Transverse colon (tissue), 4 donors: ENCODE data around the gene UBAC2. TPM values are rescaled to one million over a fixed set of nuclear protein-coding genes. Genes with fewer than 3 reads are reported as not detected.
A peak's percentile ranks its signal among the peaks of the same experiment; 100 is the strongest.

Experiments
- DNase-seq: peaks from one replicate; pipeline ENCODE4 v3.0.0-alpha.2; 2019
- H3K27ac ChIP-seq, 4 donors: fragments of 200-600 bp; sonication (generic); 2 replicates each; pipeline ENCODE4 v1.5.1; 2016 to 2018; ENCODE audit warnings: inconsistent platforms in 4 of 4
- H3K27me3 ChIP-seq: fragments of 200-600 bp; sonication (generic); 2 replicates; pipeline ENCODE4 v1.5.1; 2017; ENCODE audit warnings: inconsistent platforms
- H3K36me3 ChIP-seq, 4 donors: fragments of 200-600 bp; sonication (generic); 2 replicates each; pipeline ENCODE4 v1.5.1; 2017 to 2019; ENCODE audit warnings: inconsistent platforms in 4 of 4
- H3K4me1 ChIP-seq, 4 donors: fragments of 200-600 bp; sonication (generic); 2 replicates each; pipeline ENCODE4 v1.5.1; 2017 to 2020; ENCODE audit warnings: inconsistent platforms in 4 of 4
- H3K4me3 ChIP-seq, 4 donors: fragments of 200-600 bp; sonication (generic); 1 replicate in 1 of 4; 2 replicates in 3 of 4; pipeline versions ENCODE4 v1.5.1 to v1.6.1; 2017 to 2019; ENCODE audit warnings: inconsistent platforms in 4 of 4
- H3K9me3 ChIP-seq, 2 donors: fragments of 200-600 bp; sonication (generic); 2 replicates each; pipeline ENCODE4 v1.5.1; 2017 to 2019; ENCODE audit warnings: inconsistent platforms in 2 of 2
- EP300 ChIP-seq: sonication (generic); formaldehyde crosslinking; IDR thresholded peaks from one replicate; pipeline ENCODE4 v1.6.1; 2017; ENCODE audit warnings: antibody characterized with exemption, low read depth
- POLR2A ChIP-seq: fragments of 450-650 bp; IDR thresholded peaks from one replicate; pipeline ENCODE4 v1.6.1; 2016; ENCODE audit warnings: antibody characterized with exemption, mild to moderate bottlenecking, moderate library complexity
- POLR2AphosphoS5 ChIP-seq, 3 donors: sonication (generic); formaldehyde crosslinking; IDR thresholded peaks; one replicate each; pipeline ENCODE4 v1.6.1; 2016; ENCODE audit warnings: antibody characterized with exemption in 3 of 3
- whole genome bisulfite sequencing, 2 donors: methylation state at CpG; one replicate each; pipeline ENCODE4 v1.1.5; 2018; ENCODE audit warnings: low coverage in 1 of 2; 5-methylcytosine and 5-hydroxymethylcytosine counted together
- in situ Hi-C, 4 donors: fragments of 200-750 bp; cut with MboI; loops; one replicate each; pipeline versions ENCODE4 v1.15.0 to v1.15.1; 2017; ENCODE audit warnings: low sequenced_read_pairs in 3 of 4, low pct_ligation_motif_present in 1 of 4, low pct_unique_long_range_greater_than_20kb in 1 of 4
- intact Hi-C: fragments of 100-400 bp; cut with DNase I; formaldehyde crosslinking; loops from one replicate; pipeline ENCODE4 v1.15.1; 2023; ENCODE audit warnings: low total_unique reads
- total RNA-seq, 4 donors: library from RNA; depleted of rRNA; stranded (reverse); fragments of >200 nt; gene quantifications; one replicate each; pipeline ENCODE4 v1.1.0, GENCODE V29; 2016
- TF ChIP-seq, protein P1 (sequence below), 5 experiments: fragments of 200-600 bp in 3 of 5; fragments of 450-650 bp in 2 of 5; sonication (generic) in 3 of 5; IDR thresholded peaks; 1 replicate in 2 of 5; 2 replicates in 3 of 5; pipeline ENCODE4 v1.5.1; 2016 to 2017; ENCODE audit warnings: antibody characterized with exemption in 5 of 5, inconsistent platforms in 3 of 5, mild to moderate bottlenecking in 2 of 5, moderate library complexity in 1 of 5

The UBAC2 gene
- total RNA-seq, 4 donors from 2014 or later: 34.4 to 77.3 (median 66.5) TPM

- WGBS, 2 donors: 64 to 88% methylated on average over 3 to 8 of the region's 8 CpGs
- no peaks in the 10 kb centered on the region for H3K27me3 ChIP-seq
- H3K4me3 ChIP-seq: no peak overlapping the region
- no peaks in the 10 kb centered on the region for H3K9me3 ChIP-seq
- no peaks in the 10 kb centered on the region for H3K36me3 ChIP-seq
- H3K4me1 ChIP-seq: no peaks in the 10 kb centered on the region
- DNase-seq: no peak
- intact Hi-C loops: no loop called here
- in situ Hi-C loops: no loop called here
- TF ChIP-seq, protein P1, sequence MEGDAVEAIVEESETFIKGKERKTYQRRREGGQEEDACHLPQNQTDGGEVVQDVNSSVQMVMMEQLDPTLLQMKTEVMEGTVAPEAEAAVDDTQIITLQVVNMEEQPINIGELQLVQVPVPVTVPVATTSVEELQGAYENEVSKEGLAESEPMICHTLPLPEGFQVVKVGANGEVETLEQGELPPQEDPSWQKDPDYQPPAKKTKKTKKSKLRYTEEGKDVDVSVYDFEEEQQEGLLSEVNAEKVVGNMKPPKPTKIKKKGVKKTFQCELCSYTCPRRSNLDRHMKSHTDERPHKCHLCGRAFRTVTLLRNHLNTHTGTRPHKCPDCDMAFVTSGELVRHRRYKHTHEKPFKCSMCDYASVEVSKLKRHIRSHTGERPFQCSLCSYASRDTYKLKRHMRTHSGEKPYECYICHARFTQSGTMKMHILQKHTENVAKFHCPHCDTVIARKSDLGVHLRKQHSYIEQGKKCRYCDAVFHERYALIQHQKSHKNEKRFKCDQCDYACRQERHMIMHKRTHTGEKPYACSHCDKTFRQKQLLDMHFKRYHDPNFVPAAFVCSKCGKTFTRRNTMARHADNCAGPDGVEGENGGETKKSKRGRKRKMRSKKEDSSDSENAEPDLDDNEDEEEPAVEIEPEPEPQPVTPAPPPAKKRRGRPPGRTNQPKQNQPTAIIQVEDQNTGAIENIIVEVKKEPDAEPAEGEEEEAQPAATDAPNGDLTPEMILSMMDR (IDR thresholded peaks at IDR 0.05): no peak
- TF ChIP-seq POLR2A (no peak), POLR2AphosphoS5 (IDR thresholded peaks at IDR 0.05) (no peak), EP300 (no peak)
- no peak overlapping the region for H3K27ac ChIP-seq
These were observed 219.1 kb downstream of the UBAC2 start for GRCh38 chr13:99419591-99420243.

DNA sequence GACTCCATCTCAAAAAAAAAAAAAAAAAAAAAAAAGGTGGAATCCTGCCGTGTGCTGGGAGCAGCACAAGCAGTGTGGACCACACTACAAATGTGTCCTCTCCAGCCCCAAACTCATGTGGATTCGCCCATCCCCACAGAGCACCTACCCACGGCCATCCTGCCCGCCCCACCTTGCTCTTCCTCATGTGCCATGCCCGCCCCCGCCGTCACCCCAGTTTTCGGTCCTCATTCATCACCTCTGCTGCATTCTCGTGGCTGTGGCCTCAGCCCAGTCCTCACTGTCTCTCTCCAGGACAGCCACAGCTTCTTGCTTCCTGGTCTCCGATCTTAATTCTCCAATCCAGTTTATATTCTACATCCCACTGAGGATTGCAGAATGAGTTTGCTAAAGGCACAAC, 220.6 kb downstream of the UBAC2 start:
- intact Hi-C loops (no loop called here), in situ Hi-C loops (no loop called here)
- WGBS, 2 donors: 90% methylated on average over 10 of the region's 10 CpGs; no CpG with 5 or more reads in 1 of the 2 donors
- TF ChIP-seq POLR2AphosphoS5 (IDR thresholded peaks at IDR 0.05): no peak
- TF ChIP-seq, protein P1 (IDR thresholded peaks at IDR 0.05): no peak
- no peaks in the 10 kb centered on the region for H3K27me3 ChIP-seq
- no peaks in the 10 kb centered on the region for H3K36me3 ChIP-seq
- peaks cover 0 to 5% (median 2%) of the 10 kb centered on the region in 4 donors for H3K4me1 ChIP-seq
- peak; percentile 7 for DNase-seq
- H3K27ac ChIP-seq: no peak overlapping the region
- H3K9me3 ChIP-seq: no peaks in the 10 kb centered on the region
- no peak overlapping the region for H3K4me3 ChIP-seq

DNA sequence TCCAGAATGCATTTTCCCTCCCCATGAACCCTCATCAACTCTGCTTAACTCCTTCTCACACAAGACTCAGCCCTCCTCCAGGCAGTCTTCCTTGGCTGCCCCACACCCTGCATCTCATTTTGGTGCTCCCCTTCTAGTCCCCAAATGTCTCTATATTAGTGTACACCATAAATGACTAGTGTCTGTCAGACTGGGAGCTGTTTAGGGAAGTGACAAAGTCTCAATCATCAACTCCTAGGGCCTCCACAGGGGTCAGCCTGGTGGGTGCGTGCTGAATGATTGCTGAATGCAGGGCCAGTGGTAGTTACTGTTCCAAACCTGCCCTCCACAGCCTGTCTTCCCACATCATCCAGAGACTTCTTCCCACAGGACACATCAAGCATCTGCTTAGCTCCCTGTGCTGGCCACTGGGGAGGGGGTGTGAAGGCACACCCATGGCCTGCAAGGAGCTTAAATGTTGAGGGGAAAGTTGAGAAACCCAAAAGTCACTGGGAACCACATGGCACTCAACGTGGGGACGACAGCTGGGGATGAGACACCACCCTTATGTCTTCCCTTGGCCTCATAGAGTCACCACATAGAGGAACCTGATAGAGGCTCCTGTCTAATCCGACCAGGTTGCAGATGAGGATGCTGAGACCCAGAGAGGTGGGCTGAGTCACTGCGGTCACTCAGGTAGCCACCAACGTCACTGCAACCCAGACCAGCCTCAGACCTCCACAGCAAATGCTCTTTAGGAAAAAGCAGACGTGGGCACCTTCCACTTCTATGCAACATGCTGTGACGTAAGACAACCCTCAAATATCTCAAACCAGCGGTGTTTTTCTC, 221.3 kb downstream of the UBAC2 start:
- no peaks in the 10 kb centered on the region for H3K36me3 ChIP-seq
- H3K27me3 ChIP-seq: no peaks in the 10 kb centered on the region
- H3K4me3 ChIP-seq: no peak overlapping the region
- intact Hi-C loops: no loop called here
- DNase-seq: no peak
- H3K9me3 ChIP-seq: no peaks in the 10 kb centered on the region
- TF ChIP-seq EP300: no peak
- TF ChIP-seq POLR2AphosphoS5 (IDR thresholded peaks at IDR 0.05): no peak
- TF ChIP-seq POLR2A: no peak
- TF ChIP-seq, protein P1 (IDR thresholded peaks at IDR 0.05): no peak
- WGBS, 2 donors: 55 to 79% methylated on average over 4 to 9 of the region's 9 CpGs
- peaks cover 0 to 5% (median 2%) of the 10 kb centered on the region in 4 donors for H3K4me1 ChIP-seq
- in situ Hi-C loops: no loop called here
- no peak overlapping the region for H3K27ac ChIP-seq

GRCh38 chr13:99422586-99423220, 222.0 kb downstream of the UBAC2 start:
- 94 to 95% methylated on average over 3 to 13 of the region's 13 CpGs for WGBS, 2 donors
- in situ Hi-C loops (no loop called here), intact Hi-C loops (no loop called here)
- no peak for DNase-seq
- Histone ChIP-seq H3K27me3 (no peaks in the 10 kb centered on the region), H3K36me3 (no peaks in the 10 kb centered on the region), H3K4me3 (no peak overlapping the region), H3K9me3 (no peaks in the 10 kb centered on the region), H3K4me1 (peaks cover 0 to 5% (median 2%) of the 10 kb centered on the region in 4 donors), H3K27ac (no peak overlapping the region)
- TF ChIP-seq POLR2AphosphoS5 (IDR thresholded peaks at IDR 0.05) (no peak), POLR2A (no peak), EP300 (no peak)
- TF ChIP-seq, protein P1 (IDR thresholded peaks at IDR 0.05): no peak
